Measurements from ENCODE around the gene AFP. TPM values are rescaled to one million over a fixed set of nuclear protein-coding genes. Genes with fewer than 3 reads are reported as not detected.

AFP gene
- total and polyA plus RNA-seq, 2 of the 13 experiments (the other 11 are each of a cell fraction or from before 2014, with no cell fraction given): 9,434 to 13,105 TPM

- TF ChIP-seq ZBTB4 (CRISPR knock-in tag; IDR thresholded peaks at IDR 0.05; ENCODE audit: borderline replicate concordance) (no peak), NCOR1 (IDR thresholded peaks at IDR 0.05; ENCODE audit: borderline replicate concordance, low read length) (no peak), NR0B2 (CRISPR knock-in tag; IDR thresholded peaks at IDR 0.05) (no peak), ZNF567 (CRISPR knock-in tag; IDR thresholded peaks at IDR 0.05; ENCODE audit: borderline replicate concordance) (no peak)
Measured at GRCh38 chr4:73445383-73446335, 9.6 kb downstream of the AFP start (continued).

- intact Hi-C loops (cut with micrococcal nuclease; ENCODE audit: unreplicated experiment): loop anchor here (1.0 to 10.0 kb wide), 4 partner anchors 39 to 208 kb away; no protein-coding TSS in a partner anchor
- WGBS (ENCODE audit: low lambda C conversion rate): 24% methylated on average over 4 of the region's 4 CpGs
- no peak for TF ChIP-seq ZMYM3 (CRISPR knock-in tag; IDR thresholded peaks at IDR 0.05)
- TF ChIP-seq POLR2AphosphoS5 (IDR thresholded peaks at IDR 0.05; ENCODE audit: low read depth, low read length): peak; percentile 39; the same call in 1 of the 2 replicates
- no peak for TF ChIP-seq GTF2F1 (IDR thresholded peaks at IDR 0.05; ENCODE audit: low read length)
- TF ChIP-seq ZNF761 (CRISPR knock-in tag; conservative IDR thresholded peaks at IDR 0.05): 0 out of 2 replicates have a peak, but pooled peaks have one; percentile 45
- 0 out of 2 replicates have a peak, but pooled peaks have one; percentile 2 for TF ChIP-seq AFF4 (CRISPR knock-in tag; IDR thresholded peaks at IDR 0.05)
- no peak for TF ChIP-seq SIX4 (CRISPR knock-in tag; IDR thresholded peaks at IDR 0.05)
Measured at GRCh38 chr4:73446336-73446938, 10.4 kb downstream of the AFP start.

More at GRCh38 chr4:73446336-73446938, 10.4 kb downstream of the AFP start:
- CTCF ChIA-PET (ENCODE audit: low intra/inter-chr PET ratio, low total read pairs): interaction anchor here (0.7 to 4.0 kb wide), 9 partner anchors 12 to 135 kb away, joined by 3 to 138 read pairs (median 5); no protein-coding TSS in a partner anchor
- ATAC-seq (peak; percentile 64), FAIRE-seq (peak; percentile 12), DNase-seq (ENCODE audit: low spot score) (peak; percentile 78)
- no peak overlapping the region for H2AFZ ChIP-seq (ENCODE audit: low read length)
- BruUV-seq (replicated peaks): no TSS peak
- H3K9ac ChIP-seq (ENCODE audit: insufficient read depth, low read depth, low read length): no peak overlapping the region
- peaks cover 19% of the 10 kb centered on the region; the same call in 1 of the 2 replicates for H4K20me1 ChIP-seq (ENCODE audit: insufficient read depth, low read length)
- peaks cover 10% of the 10 kb centered on the region for H3K79me2 ChIP-seq (ENCODE audit: insufficient read depth, low read length)
- H3K27me3 ChIP-seq (ENCODE audit: control insufficient read depth in 1 of 2, insufficient read depth in 2 of 2, low read length in 2 of 2): no peaks in the 10 kb centered on the region
- POLR2A ChIA-PET: interaction anchor here (0.7 to 2.3 kb wide), 9 partner anchors 10 to 105 kb away, joined by 3 to 17 read pairs (median 4); partner anchors contain the start of genes AFP and ALB
- no peak overlapping the region; a peak in 1 of 6 replicates for H3K4me3 ChIP-seq (replicated peaks in 1 of 3; ENCODE audit: insufficient read depth in 1 of 3, low read depth in 2 of 3, low read length in 3 of 3)
- H3K4me2 ChIP-seq (ENCODE audit: low read depth, low read length): peak overlapping the region; percentile 36; the same call in 1 of the 2 replicates
- peaks cover 2 to 50% of the 10 kb centered on the region in 2 experiments for H3K36me3 ChIP-seq (replicated peaks in 1 of 2; ENCODE audit: control insufficient read depth in 1 of 2, insufficient read depth in 2 of 2, low read length in 2 of 2)
- H3K9me3 ChIP-seq (ENCODE audit: low read length): no peaks in the 10 kb centered on the region
- peaks cover 82% of the 10 kb centered on the region for H3K4me1 ChIP-seq (ENCODE audit: insufficient read depth, low read length)
- H3K27ac ChIP-seq (ENCODE audit: extremely low read length, insufficient read depth, low read length): peak overlapping the region; percentile 38
- in situ Hi-C loops (cut with HindIII; ENCODE audit: extremely low pct_ligation_motif_present, low pct_unique_long_range_greater_than_20kb): no loop called here
